Lower leg skin (tissue), 4 donors: ENCODE results near the gene ALDOC. TPM values are rescaled to one million over a fixed set of nuclear protein-coding genes. Genes with fewer than 3 reads are reported as not detected.

Source experiments
- DNase-seq, 2 donors: peaks; one replicate each; pipeline ENCODE4 v3.0.0-alpha.2; 2019; ENCODE audit warnings: low spot score in 2 of 2
- H3K4me3 ChIP-seq: fragments of 200-600 bp; sonication (generic); 2 replicates; pipeline ENCODE4 v1.5.1; 2017; ENCODE audit warnings: mild to moderate bottlenecking, low read depth; ENCODE audit not compliant: poor library complexity, severe bottlenecking
- POLR2A ChIP-seq, 2 donors: fragments of 450-650 bp; IDR thresholded peaks; one replicate each; pipeline ENCODE4 v1.6.1; 2016 to 2017; ENCODE audit warnings: antibody characterized with exemption in 2 of 2, mild to moderate bottlenecking in 1 of 2, moderate library complexity in 1 of 2
- WGBS, 2 donors: methylation state at CpG; one replicate each; pipeline ENCODE4 v1.1.5; 2018; 5-methylcytosine and 5-hydroxymethylcytosine counted together
- intact Hi-C: fragments of 100-400 bp; cut with DNase I; formaldehyde crosslinking; loops from one replicate; pipeline ENCODE4 v1.15.0; 2023; ENCODE audit warnings: low total_unique reads
- total RNA-seq, 4 donors: library from RNA; depleted of rRNA; stranded (reverse); fragments of >200 nt; gene quantifications; one replicate each; pipeline ENCODE4 v1.1.0, GENCODE V29; 2016
- TF ChIP-seq, protein P1 (sequence below), 3 donors: fragments of 450-650 bp; IDR thresholded peaks; one replicate each; pipeline ENCODE4 v1.5.1; 2016; ENCODE audit warnings: antibody characterized with exemption in 3 of 3, mild to moderate bottlenecking in 3 of 3, moderate library complexity in 2 of 3

ALDOC gene
- total RNA-seq, 4 donors from 2014 or later: 109 to 186 (median 138) TPM

- TF ChIP-seq, protein P1, sequence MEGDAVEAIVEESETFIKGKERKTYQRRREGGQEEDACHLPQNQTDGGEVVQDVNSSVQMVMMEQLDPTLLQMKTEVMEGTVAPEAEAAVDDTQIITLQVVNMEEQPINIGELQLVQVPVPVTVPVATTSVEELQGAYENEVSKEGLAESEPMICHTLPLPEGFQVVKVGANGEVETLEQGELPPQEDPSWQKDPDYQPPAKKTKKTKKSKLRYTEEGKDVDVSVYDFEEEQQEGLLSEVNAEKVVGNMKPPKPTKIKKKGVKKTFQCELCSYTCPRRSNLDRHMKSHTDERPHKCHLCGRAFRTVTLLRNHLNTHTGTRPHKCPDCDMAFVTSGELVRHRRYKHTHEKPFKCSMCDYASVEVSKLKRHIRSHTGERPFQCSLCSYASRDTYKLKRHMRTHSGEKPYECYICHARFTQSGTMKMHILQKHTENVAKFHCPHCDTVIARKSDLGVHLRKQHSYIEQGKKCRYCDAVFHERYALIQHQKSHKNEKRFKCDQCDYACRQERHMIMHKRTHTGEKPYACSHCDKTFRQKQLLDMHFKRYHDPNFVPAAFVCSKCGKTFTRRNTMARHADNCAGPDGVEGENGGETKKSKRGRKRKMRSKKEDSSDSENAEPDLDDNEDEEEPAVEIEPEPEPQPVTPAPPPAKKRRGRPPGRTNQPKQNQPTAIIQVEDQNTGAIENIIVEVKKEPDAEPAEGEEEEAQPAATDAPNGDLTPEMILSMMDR (IDR thresholded peaks at IDR 0.05): no peak
- no peak for TF ChIP-seq POLR2A (IDR thresholded peaks at IDR 0.05)
These were observed 41.8 kb upstream of the ALDOC start for GRCh38 chr17:28618464-28618863.

DNA sequence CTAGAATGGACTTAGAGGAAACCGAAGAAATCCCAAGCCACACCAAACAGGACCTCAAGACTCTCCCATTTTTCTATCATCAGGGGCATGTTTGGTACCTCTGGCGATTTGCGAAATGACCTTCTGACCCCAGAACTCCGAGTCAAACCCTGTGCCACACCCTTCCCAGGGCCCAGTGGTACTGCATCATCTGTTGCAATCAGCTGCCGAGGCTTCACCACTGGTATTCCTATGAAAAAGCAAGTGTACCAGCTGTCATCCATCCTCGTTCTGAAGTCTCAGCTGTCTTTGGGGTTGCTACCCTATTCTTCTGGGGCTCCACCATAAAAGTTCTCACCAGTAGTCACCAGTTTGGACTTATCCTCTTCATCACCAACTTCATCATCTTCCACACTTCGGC lies 39.6 kb upstream of the ALDOC start:
- 78 to 87% methylated on average over 7 of the region's 7 CpGs for WGBS, 2 donors
- H3K4me3 ChIP-seq: no peak overlapping the region
- no peak for TF ChIP-seq POLR2A (IDR thresholded peaks at IDR 0.05)
- TF ChIP-seq, protein P1 (IDR thresholded peaks at IDR 0.05): no peak
- DNase-seq: peak in 1 of 2 donors; percentile 61
- intact Hi-C loops: no loop called here

More at GRCh38 chr17:28618464-28618863, 41.8 kb upstream of the ALDOC start:
- no peak overlapping the region for H3K4me3 ChIP-seq
- DNase-seq: no peak
- intact Hi-C loops: no loop called here
- WGBS, 2 donors: 92 to 94% methylated on average over 3 of the region's 3 CpGs

- H3K4me3 ChIP-seq: no peak overlapping the region
- DNase-seq: peak in 1 of 2 donors; percentile 53
- TF ChIP-seq, protein P1 (IDR thresholded peaks at IDR 0.05): no peak
- TF ChIP-seq POLR2A (IDR thresholded peaks at IDR 0.05): no peak
- WGBS, 2 donors: 88% methylated on average over 4 of the region's 4 CpGs
- intact Hi-C loops: no loop called here
These were observed 38.7 kb upstream of the ALDOC start for GRCh38 chr17:28615260-28615940.

- intact Hi-C loops: no loop called here
- 66 to 75% methylated on average over 5 of the region's 5 CpGs for WGBS, 2 donors
- H3K4me3 ChIP-seq: no peak within 1 kb of the TSS
- DNase-seq: no peak
- no peak for TF ChIP-seq POLR2A (IDR thresholded peaks at IDR 0.05)
- TF ChIP-seq, protein P1 (IDR thresholded peaks at IDR 0.05): no peak
These were observed 37.3 kb upstream of the ALDOC start, which contains the start of gene RSKR for GRCh38 chr17:28613931-28614381. Gene RSKR, minus strand, starts transcription at chr17:28614185. Its CDS starts 24 bp downstream, at chr17:28614161.

DNA sequence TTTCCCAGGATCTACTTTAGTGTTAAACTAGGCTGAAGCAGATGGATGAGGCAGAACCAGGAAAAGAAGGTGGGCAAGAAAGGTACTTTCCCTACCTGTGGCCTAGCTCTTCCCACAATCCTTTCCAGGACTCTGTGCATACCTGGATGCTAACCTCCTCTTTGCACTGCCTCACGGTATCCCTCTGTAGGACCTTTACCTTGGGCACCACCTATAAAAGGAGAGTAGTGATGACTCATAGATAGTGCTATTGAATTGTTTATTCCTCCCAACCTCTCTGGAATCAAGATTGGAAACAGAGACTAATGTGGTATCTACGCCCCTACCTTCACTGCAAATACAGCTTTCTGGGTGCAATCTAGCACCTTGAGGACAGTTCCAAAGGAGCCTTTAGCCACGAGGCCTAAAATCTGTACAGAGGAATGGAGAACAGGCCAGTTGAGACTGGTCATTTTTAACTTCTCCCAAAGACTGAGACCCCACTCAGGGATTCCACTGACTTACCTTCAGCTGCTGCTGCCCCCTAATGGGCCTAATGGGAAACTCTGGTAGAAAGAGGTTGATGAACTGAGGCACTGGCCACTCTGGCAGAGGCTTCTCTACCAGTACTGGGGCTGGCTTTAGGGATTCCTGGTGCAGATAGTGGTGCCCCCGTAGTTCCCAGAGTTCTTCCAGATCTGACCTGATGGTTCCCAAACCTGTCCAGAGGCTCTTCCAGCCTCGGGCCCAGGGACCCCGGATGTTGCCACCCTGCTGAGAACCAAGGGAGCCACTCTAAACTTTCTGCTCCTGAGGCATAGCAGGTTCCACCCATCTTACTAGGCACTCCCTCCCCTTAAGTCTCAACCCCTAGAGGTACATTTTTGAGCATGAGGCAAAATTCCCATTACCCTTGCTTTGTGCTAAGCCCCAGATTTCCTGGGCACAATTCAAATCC lies 36.5 kb upstream of the ALDOC start:
- TF ChIP-seq, protein P1 (IDR thresholded peaks at IDR 0.05): no peak
- TF ChIP-seq POLR2A (IDR thresholded peaks at IDR 0.05): no peak
- H3K4me3 ChIP-seq: no peak overlapping the region
- DNase-seq: no peak
- WGBS, 2 donors: 79 to 87% methylated on average over 6 of the region's 6 CpGs
- intact Hi-C loops: no loop called here
